Dermis lymphatic vessel endothelial cell (primary cell): ENCODE results near the gene SCML1. TPM values are rescaled to one million over a fixed set of nuclear protein-coding genes. Genes with fewer than 3 reads are reported as not detected.

Source experiments
- total RNA-seq: library from RNA; depleted of rRNA; stranded (reverse); fragments of >200 nt; gene quantifications from 2 replicates; pipeline ENCODE4 v1.2.1, GENCODE V29; 2014

The SCML1 gene
- total RNA-seq, result 5.3 and 5.4 TPM in 2 replicates

DNA sequence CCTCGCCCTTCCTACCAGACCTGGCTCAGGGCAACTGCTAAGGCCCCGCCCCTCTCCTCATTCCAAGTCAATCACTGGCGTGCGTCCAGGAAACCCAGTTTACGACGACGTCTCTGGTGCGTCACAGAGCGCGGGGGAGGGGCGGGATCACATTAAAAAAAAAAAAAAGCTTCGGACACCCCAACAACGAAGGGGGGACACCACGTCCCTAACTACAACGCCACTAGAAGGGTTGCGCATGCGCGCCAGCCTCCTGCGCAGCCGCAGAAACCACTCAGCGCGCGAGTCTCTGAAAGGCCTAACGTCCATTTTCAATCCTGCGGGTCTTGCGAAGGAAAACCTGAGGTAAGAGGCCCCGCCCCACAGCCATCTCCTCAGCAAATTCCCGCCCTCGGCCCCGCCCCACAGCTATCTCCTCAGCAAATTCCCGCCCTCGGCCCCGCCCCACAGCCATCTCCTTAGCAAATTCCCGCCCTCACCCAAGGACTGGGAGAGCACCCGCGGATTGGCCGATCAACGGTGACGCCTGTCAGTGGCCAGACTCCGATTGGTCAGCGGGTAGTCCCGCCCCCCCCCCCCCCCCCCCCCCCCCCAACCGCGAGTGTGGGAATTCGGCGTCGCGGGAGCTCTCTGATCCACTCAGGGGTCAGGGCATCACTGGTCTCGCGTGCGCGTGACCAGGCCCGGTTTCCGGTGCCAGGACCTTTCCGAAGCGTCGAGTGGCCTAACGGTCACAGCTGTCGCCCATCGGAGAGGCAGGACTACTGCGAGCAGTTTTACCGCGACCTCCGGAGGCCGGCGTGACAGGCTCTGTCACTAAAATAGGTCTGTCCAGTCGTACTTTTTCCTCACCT, at the start of gene SCML1:
TSS of gene SCML1 (plus strand) at position 638 of the 854 bp plus-strand sequence. CDS start 6,694 bp downstream, outside the sequence.

Other genes with a start within 250 kb of the SCML1 start
- 2.4 and 3.1 TPM in 2 replicates for gene RAI2, start 123.8 kb downstream of the SCML1 start, total RNA-seq